Measurements from ENCODE around the gene MIDN.

- TF ChIP-seq CTCF (tag by site-specific recombination; IDR thresholded peaks at IDR 0.05) (no peak), KLF9 (tag by site-specific recombination; IDR thresholded peaks at IDR 0.05; ENCODE audit: low read depth) (no peak), ZNF610 (tag by site-specific recombination; IDR thresholded peaks at IDR 0.05; ENCODE audit: borderline replicate concordance) (no peak)
- TF ChIP-seq, protein P1, sequence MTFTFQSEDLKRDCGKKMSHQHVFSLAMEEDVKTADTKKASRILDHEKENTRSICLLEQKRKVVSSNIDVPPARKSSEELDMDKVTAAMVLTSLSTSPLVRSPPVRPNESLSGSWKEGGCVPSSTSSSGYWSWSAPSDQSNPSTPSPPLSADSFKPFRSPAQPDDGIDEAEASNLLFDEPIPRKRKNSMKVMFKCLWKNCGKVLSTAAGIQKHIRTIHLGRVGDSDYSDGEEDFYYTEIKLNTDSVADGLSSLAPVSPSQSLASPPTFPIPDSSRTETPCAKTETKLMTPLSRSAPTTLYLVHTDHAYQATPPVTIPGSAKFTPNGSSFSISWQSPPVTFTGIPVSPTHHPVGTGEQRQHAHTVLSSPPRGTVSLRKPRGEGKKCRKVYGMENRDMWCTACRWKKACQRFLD (tag by site-specific recombination; IDR thresholded peaks at IDR 0.05) = no peak
- TF ChIP-seq, protein P2, sequence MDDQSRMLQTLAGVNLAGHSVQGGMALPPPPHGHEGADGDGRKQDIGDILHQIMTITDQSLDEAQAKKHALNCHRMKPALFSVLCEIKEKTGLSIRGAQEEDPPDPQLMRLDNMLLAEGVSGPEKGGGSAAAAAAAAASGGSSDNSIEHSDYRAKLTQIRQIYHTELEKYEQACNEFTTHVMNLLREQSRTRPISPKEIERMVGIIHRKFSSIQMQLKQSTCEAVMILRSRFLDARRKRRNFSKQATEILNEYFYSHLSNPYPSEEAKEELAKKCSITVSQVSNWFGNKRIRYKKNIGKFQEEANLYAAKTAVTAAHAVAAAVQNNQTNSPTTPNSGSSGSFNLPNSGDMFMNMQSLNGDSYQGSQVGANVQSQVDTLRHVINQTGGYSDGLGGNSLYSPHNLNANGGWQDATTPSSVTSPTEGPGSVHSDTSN (CRISPR knock-in tag; IDR thresholded peaks at IDR 0.05) = no peak
- TF ChIP-seq, protein P3, sequence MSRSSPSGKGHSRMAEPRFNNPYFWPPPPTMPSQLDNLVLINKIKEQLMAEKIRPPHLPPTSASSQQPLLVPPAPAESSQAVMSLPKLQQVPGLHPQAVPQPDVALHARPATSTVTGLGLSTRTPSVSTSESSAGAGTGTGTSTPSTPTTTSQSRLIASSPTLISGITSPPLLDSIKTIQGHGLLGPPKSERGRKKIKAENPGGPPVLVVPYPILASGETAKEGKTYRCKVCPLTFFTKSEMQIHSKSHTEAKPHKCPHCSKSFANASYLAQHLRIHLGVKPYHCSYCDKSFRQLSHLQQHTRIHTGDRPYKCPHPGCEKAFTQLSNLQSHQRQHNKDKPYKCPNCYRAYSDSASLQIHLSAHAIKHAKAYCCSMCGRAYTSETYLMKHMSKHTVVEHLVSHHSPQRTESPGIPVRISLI (tag by site-specific recombination; IDR thresholded peaks at IDR 0.05) = no peak
Measured at GRCh38 chr19:1235625-1236538, 12.5 kb upstream of the MIDN start.
